Heart right ventricle (tissue), 16 donors: ENCODE results near the gene PTPRG. TPM values are rescaled to one million over a fixed set of nuclear protein-coding genes. Genes with fewer than 3 reads are reported as not detected.

ENCODE experiments used
- ATAC-seq, 8 donors: fragments of 200-7000 bp; cut with Tn5 transposase; one replicate each; pipeline ENCODE4 v1.9.1; 2020; ENCODE audit warnings: mild to moderate bottlenecking in 8 of 8, moderate library complexity in 8 of 8, moderate number of reproducible peaks in 1 of 8
- DNase-seq, 2 donors: peaks; one replicate each; pipeline ENCODE4 v3.0.0-alpha.2; 2020
- H3K27ac ChIP-seq, 10 donors: fragments of 200-600 bp; sonication (generic) in 2 of 10; one replicate each; pipeline versions ENCODE4 v1.5.0 to v1.8.0; 2020 to 2022; ENCODE audit warnings: mild to moderate bottlenecking in 3 of 10
- H3K27me3 ChIP-seq, 7 donors: fragments of 200-600 bp; one replicate each; pipeline ENCODE4 v1.8.0; 2021 to 2022; ENCODE audit warnings: mild to moderate bottlenecking in 2 of 7
- H3K36me3 ChIP-seq, 9 donors: fragments of 200-600 bp; sonication (generic) in 1 of 9; one replicate each; pipeline versions ENCODE4 v1.5.0 to v1.8.0; 2020 to 2022; ENCODE audit warnings: mild to moderate bottlenecking in 2 of 9
- H3K4me1 ChIP-seq, 9 donors: fragments of 200-600 bp; sonication (generic) in 1 of 9; one replicate each; pipeline versions ENCODE4 v1.5.0 to v1.8.0; 2020 to 2022; ENCODE audit warnings: mild to moderate bottlenecking in 4 of 9
- H3K4me3 ChIP-seq, 10 donors: fragments of 200-600 bp; sonication (generic) in 2 of 10; one replicate each; pipeline versions ENCODE4 v1.5.0 to v1.8.0; 2020 to 2022; ENCODE audit warnings: mild to moderate bottlenecking in 7 of 10, moderate library complexity in 2 of 10
- H3K9me3 ChIP-seq, 11 donors: fragments of 200-600 bp in 10 of 11; sonication (generic) in 2 of 11; one replicate each; pipeline versions ENCODE4 v1.5.0 to v1.8.0; 2013 to 2022; ENCODE audit warnings: mild to moderate bottlenecking in 2 of 11, control low read depth in 1 of 11, moderate library complexity in 1 of 11
- CTCF ChIP-seq, 9 donors: fragments of 200-600 bp; sonication (generic) in 2 of 9; IDR thresholded peaks; one replicate each; pipeline versions ENCODE4 v1.5.0 to v1.8.0; 2021 to 2022; ENCODE audit warnings: antibody characterized with exemption in 9 of 9, mild to moderate bottlenecking in 5 of 9, moderate library complexity in 1 of 9
- WGBS, 2 donors: extraction: QIAGEN DNeasy Blood & Tissue Kit; methylation state at CpG; one replicate each; pipeline ENCODE4 v1.1.7; 2013; ENCODE audit warnings: inconsistent platforms in 1 of 2; 5-methylcytosine and 5-hydroxymethylcytosine counted together
- intact Hi-C, 10 donors: fragments of 100-400 bp; cut with DNase I; formaldehyde crosslinking; loops; one replicate each; pipeline versions ENCODE4 v1.11.1 to v1.14.2; 2022
- polyA plus RNA-seq, 2 donors: library from polyadenylated mRNA; stranded (reverse); fragments of 200-250 nt; gene quantifications; one replicate each; pipeline ENCODE4 v1.2.3, GENCODE V29; 2013
- total RNA-seq, 10 donors: library from RNA; stranded (reverse); fragmentation: NEBNext Ultra II Directional in 3 of 10; extraction: Animal tissue kit (Norgen Biotek cat#: 25700) in 3 of 10; gene quantifications; one replicate each; pipeline versions ENCODE4 v1.2.1 to v1.2.4, GENCODE V29; 2021 to 2023
- donor health status: Arrhythmogenic right ventricular cardiomyopathy.
- donor health status: ischemic (EF 13 %, LVEDD 7.1; RV severe dilation, severe dysfunction).
- donor health status: healthy with polysubstance abuse.
- donor health status: DM: no; HTN: yes; CAD: no.
- donor health status: DM: no; HTN: no; CAD: no.
- donor health status: ischemic (EF 25% LVEDD 6.9; RV normal size, moderate dysfunction).
- donor health status: ischemic (EF 25% LVEDD 5.7; RV mildly dilated, moderate dysfunction).
- donor health status: healthy.
- donor health status: DM: yes; HTN: yes; CAD: no.
- donor health status: Ischemic cardiomyopathy.
- donor health status: ischemic (EF 35%, LVEDD 5.7; RV mildly dilated, moderate dysfunction).
- donor health status: nonischemic (EF 11% LVEDD 7.7; RV severe dilation, severe dysfunction).
- donor health status: DM: yes; HTN: yes; CAD: no.
- donor health status: PGD.
- donor health status: ischemic (EF 29% LVEDD 5.4; RV normal size, mild dysfunction).
- donor health status: nonischemic (EF 23%, LVEDD 6.1; RV moderate dilation, normal function).

The PTPRG gene
- total and polyA plus RNA-seq, 12 donors = 10.1 to 38.3 (median 32.6) TPM

- intact Hi-C loops = no loop called here
- ATAC-seq (no peak), DNase-seq (no peak)
- WGBS, 2 donors = 74 to 75% methylated on average over 10 of the region's 10 CpGs
- no peak for TF ChIP-seq CTCF (IDR thresholded peaks at IDR 0.05)
- H3K9me3 ChIP-seq = no peaks in the 10 kb centered on the region
- no peaks in the 10 kb centered on the region for H3K27me3 ChIP-seq
- peaks cover 6 to 75% (median 42%) of the 10 kb centered on the region in 9 donors for H3K4me1 ChIP-seq
- H3K27ac ChIP-seq = no peak overlapping the region
- peaks cover 0 to 9% (median 0%) of the 10 kb centered on the region in 9 donors for H3K36me3 ChIP-seq
- no peak overlapping the region for H3K4me3 ChIP-seq
Observed at GRCh38 chr3:61583890-61584875, 22.8 kb downstream of the PTPRG start.

GRCh38 chr3:61589856-61590255, 28.5 kb downstream of the PTPRG start:
- no peak for TF ChIP-seq CTCF (IDR thresholded peaks at IDR 0.05)
- ATAC-seq = peak in 1 of 8 donors; percentile 64
- Histone ChIP-seq H3K27ac (no peak overlapping the region), H3K27me3 (no peaks in the 10 kb centered on the region), H3K4me3 (no peak overlapping the region), H3K4me1 (peaks cover 3 to 66% (median 22%) of the 10 kb centered on the region in 9 donors), H3K36me3 (peaks cover 0 to 9% (median 0%) of the 10 kb centered on the region in 9 donors), H3K9me3 (no peaks in the 10 kb centered on the region)
- intact Hi-C loops = no loop called here
- WGBS, 2 donors = 82 to 86% methylated on average over 5 of the region's 5 CpGs
- DNase-seq = no peak

DNA sequence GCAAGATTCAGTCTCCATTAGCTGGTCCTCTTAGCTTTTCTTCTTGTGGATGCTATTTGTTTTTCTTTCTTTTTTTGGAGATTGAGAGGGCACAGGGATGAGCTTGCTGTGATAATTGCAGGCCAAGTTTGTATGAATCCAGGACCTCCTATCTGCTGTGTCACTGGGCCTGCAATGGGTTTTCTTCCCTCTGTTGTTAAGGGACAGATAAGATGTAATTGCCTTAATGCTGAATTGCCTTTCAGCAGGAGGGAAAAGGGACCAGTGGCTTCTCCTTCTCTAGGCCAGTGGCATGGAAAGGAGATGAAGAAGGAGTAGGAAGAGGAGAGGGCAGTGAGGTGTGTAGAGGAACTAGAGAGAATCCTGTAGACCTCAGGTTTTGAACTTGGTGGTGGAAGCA, 29.9 kb downstream of the PTPRG start:
- Histone ChIP-seq H3K36me3 (peaks cover 0 to 9% (median 0%) of the 10 kb centered on the region in 9 donors), H3K9me3 (no peaks in the 10 kb centered on the region), H3K4me3 (no peak overlapping the region), H3K27ac (no peak overlapping the region), H3K4me1 (peaks cover 8 to 71% (median 35%) of the 10 kb centered on the region in 9 donors), H3K27me3 (no peaks in the 10 kb centered on the region)
- intact Hi-C loops = no loop called here
- TF ChIP-seq CTCF (IDR thresholded peaks at IDR 0.05) = no peak
- no peak for ATAC-seq
- DNase-seq = no peak

- WGBS, 2 donors = 57 to 72% methylated on average over 4 of the region's 4 CpGs
- peaks cover 8 to 63% (median 39%) of the 10 kb centered on the region in 9 donors for H3K4me1 ChIP-seq
- intact Hi-C loops = no loop called here
- no peaks in the 10 kb centered on the region for H3K27me3 ChIP-seq
- TF ChIP-seq CTCF (IDR thresholded peaks at IDR 0.05) = no peak
- no peaks in the 10 kb centered on the region for H3K9me3 ChIP-seq
- H3K36me3 ChIP-seq = peaks cover 0 to 7% (median 0%) of the 10 kb centered on the region in 9 donors
- H3K27ac ChIP-seq = peak overlapping the region in 6 of 10 donors; percentile 5 to 66 (median 51)
- no peak for DNase-seq
- ATAC-seq = no peak
- H3K4me3 ChIP-seq = peak overlapping the region in 2 of 10 donors; percentile 16 to 33
Observed at GRCh38 chr3:61593446-61594029, 32.2 kb downstream of the PTPRG start.
